Upper lobe of left lung (tissue), 6 donors: Measurements from ENCODE around the gene FAM47E. TPM values are rescaled to one million over a fixed set of nuclear protein-coding genes. Genes with fewer than 3 reads are reported as not detected.

Source experiments
- ATAC-seq, 2 donors: fragments of 200-7000 bp; cut with Tn5 transposase; one replicate each; pipeline ENCODE4 v1.9.1; 2022; ENCODE audit warnings: mild to moderate bottlenecking in 2 of 2, moderate library complexity in 2 of 2; ENCODE audit not compliant: low FRiP score in 2 of 2
- DNase-seq, 2 donors: peaks; one replicate each; pipeline ENCODE4 v3.0.0-alpha.2; 2019 to 2020
- H3K27ac ChIP-seq, 4 donors: fragments of 200-600 bp; sonication (generic); one replicate each; pipeline ENCODE4 v1.5.1; 2016 to 2019
- H3K27me3 ChIP-seq, 4 donors: fragments of 200-600 bp; sonication (generic); one replicate each; pipeline ENCODE4 v1.5.1; 2017 to 2019
- H3K36me3 ChIP-seq, 4 donors: fragments of 200-600 bp; sonication (generic); one replicate each; pipeline ENCODE4 v1.5.1; 2016 to 2019
- H3K4me1 ChIP-seq, 4 donors: fragments of 200-600 bp; sonication (generic); one replicate each; pipeline ENCODE4 v1.5.1; 2018 to 2019
- H3K4me3 ChIP-seq, 4 donors: fragments of 200-600 bp; sonication (generic); one replicate each; pipeline ENCODE4 v1.5.1; 2017 to 2019; ENCODE audit warnings: mild to moderate bottlenecking in 2 of 4, moderate library complexity in 1 of 4
- H3K9me3 ChIP-seq, 4 donors: fragments of 200-600 bp; sonication (generic); one replicate each; pipeline ENCODE4 v1.5.1; 2018 to 2019
- EP300 ChIP-seq, 4 donors: sonication (generic); formaldehyde crosslinking; IDR thresholded peaks; one replicate each; pipeline ENCODE4 v1.5.1; 2017; ENCODE audit warnings: antibody characterized with exemption in 4 of 4, control low read depth in 2 of 4
- POLR2A ChIP-seq, 4 donors: fragments of 450-650 bp; IDR thresholded peaks; one replicate each; pipeline ENCODE4 v1.5.1; 2016 to 2017; ENCODE audit warnings: antibody characterized with exemption in 4 of 4, mild to moderate bottlenecking in 2 of 4
- POLR2AphosphoS5 ChIP-seq, 2 donors: sonication (generic); formaldehyde crosslinking; IDR thresholded peaks; one replicate each; pipeline ENCODE4 v1.5.1; 2017; ENCODE audit warnings: antibody characterized with exemption in 2 of 2
- WGBS, 2 donors: methylation state at CpG; one replicate each; pipeline ENCODE4 v1.1.5; 2017 to 2018; 5-methylcytosine and 5-hydroxymethylcytosine counted together
- total RNA-seq, 6 donors: library from RNA; depleted of rRNA in 4 of 6; stranded (reverse); fragments of >200 nt in 4 of 6; gene quantifications; one replicate each; pipeline versions ENCODE4 v1.1.0 to v1.2.1, GENCODE V29; 2016 to 2021
- TF ChIP-seq, protein P1 (sequence below), 6 experiments: fragments of 450-650 bp in 4 of 6; fragments of 200-600 bp in 2 of 6; sonication (generic) in 2 of 6; IDR thresholded peaks; one replicate each; pipeline ENCODE4 v1.5.1; 2016 to 2019; ENCODE audit warnings: antibody characterized with exemption in 6 of 6
- donor health status: DM: no; HTN: no; CAD: no; lungs with moderate emphysema.
- donor health status: DM: no; HTN: yes; CAD: no; lungs with severe emphysema.

FAM47E gene
- total RNA-seq, 6 donors from 2014 or later: 4.0 to 17.5 (median 6.5) TPM

DNA sequence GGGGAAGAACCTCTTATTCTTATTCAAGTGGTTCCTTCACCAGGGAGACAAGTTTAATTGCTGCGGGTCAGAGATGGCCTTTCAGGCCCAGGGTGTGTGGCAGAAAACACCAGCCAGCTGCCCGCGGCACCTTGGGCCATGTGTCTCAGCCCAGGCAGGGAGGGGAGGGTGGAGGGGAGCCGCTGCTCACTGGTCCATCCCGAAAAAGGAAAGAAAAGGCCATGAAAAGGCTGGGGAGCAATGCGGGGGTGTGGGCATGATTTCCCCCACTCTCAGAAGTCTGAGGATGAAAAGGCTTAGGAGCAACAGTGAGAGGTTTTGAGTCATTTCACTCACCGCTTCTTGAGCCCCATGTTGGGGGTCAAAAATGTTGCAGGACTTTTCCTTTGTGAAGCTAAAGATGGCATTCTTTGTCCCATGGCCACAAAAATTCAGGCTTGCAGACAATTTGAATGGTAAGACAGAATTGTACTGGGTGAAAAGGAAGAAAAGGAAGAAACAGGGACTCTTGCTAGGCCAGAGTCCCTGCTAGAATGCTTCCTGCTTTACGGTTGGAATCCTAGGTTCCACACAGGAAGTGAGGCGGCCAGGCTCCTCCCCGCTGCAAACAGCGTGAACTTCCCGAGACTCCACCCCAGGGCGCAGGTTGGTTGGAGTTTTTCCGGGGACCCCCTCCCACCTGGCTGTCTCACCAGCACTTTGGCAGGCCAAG is 17.4 kb upstream of the FAM47E start:
- peak; percentile 35 to 53 for DNase-seq
- WGBS, 2 donors: 69 to 77% methylated on average over 14 of the region's 14 CpGs
- peak; percentile 17 to 75 for ATAC-seq
- H3K27me3 ChIP-seq: no peaks in the 10 kb centered on the region
- H3K4me1 ChIP-seq: peaks cover 0 to 9% (median 5%) of the 10 kb centered on the region in 4 donors
- H3K4me3 ChIP-seq: peak overlapping the region in 3 of 4 donors; percentile 3 to 36 (median 35)
- no peaks in the 10 kb centered on the region for H3K36me3 ChIP-seq
- H3K9me3 ChIP-seq: no peaks in the 10 kb centered on the region
- peak overlapping the region in 3 of 4 donors; percentile 4 to 30 (median 18) for H3K27ac ChIP-seq
- peak in 1 of 4 donors; percentile 19 for TF ChIP-seq POLR2A (IDR thresholded peaks at IDR 0.05)
- TF ChIP-seq, protein P1, sequence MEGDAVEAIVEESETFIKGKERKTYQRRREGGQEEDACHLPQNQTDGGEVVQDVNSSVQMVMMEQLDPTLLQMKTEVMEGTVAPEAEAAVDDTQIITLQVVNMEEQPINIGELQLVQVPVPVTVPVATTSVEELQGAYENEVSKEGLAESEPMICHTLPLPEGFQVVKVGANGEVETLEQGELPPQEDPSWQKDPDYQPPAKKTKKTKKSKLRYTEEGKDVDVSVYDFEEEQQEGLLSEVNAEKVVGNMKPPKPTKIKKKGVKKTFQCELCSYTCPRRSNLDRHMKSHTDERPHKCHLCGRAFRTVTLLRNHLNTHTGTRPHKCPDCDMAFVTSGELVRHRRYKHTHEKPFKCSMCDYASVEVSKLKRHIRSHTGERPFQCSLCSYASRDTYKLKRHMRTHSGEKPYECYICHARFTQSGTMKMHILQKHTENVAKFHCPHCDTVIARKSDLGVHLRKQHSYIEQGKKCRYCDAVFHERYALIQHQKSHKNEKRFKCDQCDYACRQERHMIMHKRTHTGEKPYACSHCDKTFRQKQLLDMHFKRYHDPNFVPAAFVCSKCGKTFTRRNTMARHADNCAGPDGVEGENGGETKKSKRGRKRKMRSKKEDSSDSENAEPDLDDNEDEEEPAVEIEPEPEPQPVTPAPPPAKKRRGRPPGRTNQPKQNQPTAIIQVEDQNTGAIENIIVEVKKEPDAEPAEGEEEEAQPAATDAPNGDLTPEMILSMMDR (IDR thresholded peaks at IDR 0.05): no peak

DNA sequence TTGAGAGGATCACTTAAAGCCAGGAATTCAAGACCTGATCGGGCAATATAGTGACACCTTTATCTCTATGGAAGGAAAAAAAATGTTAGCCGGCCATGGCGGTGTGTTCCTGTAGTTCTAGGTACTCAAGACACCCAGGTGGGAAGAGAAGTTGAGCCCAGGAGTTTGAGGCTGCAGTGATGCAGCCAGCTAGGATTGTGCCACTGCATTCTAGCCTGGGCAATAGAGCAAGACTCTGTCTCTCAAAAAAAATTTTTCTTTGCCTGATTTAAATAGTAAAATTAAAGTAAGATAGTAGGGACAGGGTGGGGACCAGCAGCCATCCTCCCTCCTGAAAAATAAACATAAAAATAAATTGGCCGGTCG is 16.9 kb upstream of the FAM47E start:
- peaks cover 0 to 3% (median under 1%) of the 10 kb centered on the region in 4 donors for H3K9me3 ChIP-seq
- DNase-seq: no peak
- H3K27me3 ChIP-seq: no peaks in the 10 kb centered on the region
- peaks cover 0 to 9% (median 5%) of the 10 kb centered on the region in 4 donors for H3K4me1 ChIP-seq
- WGBS, 2 donors: 83 to 99% methylated on average over 5 of the region's 5 CpGs
- peak overlapping the region in 1 of 4 donors; percentile 30 for H3K27ac ChIP-seq
- peak overlapping the region in 1 of 4 donors; percentile 36 for H3K4me3 ChIP-seq
- no peaks in the 10 kb centered on the region for H3K36me3 ChIP-seq
- TF ChIP-seq EP300 (IDR thresholded peaks at IDR 0.05) (no peak), POLR2A (IDR thresholded peaks at IDR 0.05) (peak in 1 of 4 donors; percentile 1)
- no peak for ATAC-seq

DNA sequence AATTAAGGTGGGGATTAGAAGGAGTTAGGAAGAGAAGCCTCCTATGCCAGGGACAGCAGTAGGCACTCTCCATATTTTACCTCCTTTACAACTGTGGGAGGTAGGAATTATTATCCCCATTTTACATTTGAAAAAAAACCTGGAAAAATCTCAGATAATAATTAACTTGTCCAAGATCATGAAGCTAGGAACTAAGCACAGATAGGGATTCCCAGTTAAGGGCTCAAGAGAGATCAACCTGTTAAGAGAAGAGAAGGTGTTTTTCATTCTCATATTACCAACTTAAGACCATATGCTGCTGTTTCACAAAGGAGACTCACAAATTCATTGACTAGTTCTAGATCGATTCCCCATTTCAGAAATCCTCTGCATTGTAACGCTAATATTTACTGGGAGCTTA is 16.1 kb upstream of the FAM47E start:
- no peak for ATAC-seq
- H3K4me1 ChIP-seq: peaks cover 0 to 9% (median 5%) of the 10 kb centered on the region in 4 donors
- DNase-seq: no peak
- 79 to 90% methylated on average over 2 of the region's 2 CpGs for WGBS, 2 donors
- TF ChIP-seq POLR2AphosphoS5 (IDR thresholded peaks at IDR 0.05) (no peak), POLR2A (IDR thresholded peaks at IDR 0.05) (no peak), EP300 (IDR thresholded peaks at IDR 0.05) (no peak)
- TF ChIP-seq, protein P1 (IDR thresholded peaks at IDR 0.05): no peak
- no peaks in the 10 kb centered on the region for H3K27me3 ChIP-seq
- no peaks in the 10 kb centered on the region for H3K36me3 ChIP-seq
- H3K4me3 ChIP-seq: no peak overlapping the region
- H3K9me3 ChIP-seq: peaks cover 0 to 10% (median 7%) of the 10 kb centered on the region in 4 donors
- H3K27ac ChIP-seq: peak overlapping the region in 2 of 4 donors; percentile 27 to 40

DNA sequence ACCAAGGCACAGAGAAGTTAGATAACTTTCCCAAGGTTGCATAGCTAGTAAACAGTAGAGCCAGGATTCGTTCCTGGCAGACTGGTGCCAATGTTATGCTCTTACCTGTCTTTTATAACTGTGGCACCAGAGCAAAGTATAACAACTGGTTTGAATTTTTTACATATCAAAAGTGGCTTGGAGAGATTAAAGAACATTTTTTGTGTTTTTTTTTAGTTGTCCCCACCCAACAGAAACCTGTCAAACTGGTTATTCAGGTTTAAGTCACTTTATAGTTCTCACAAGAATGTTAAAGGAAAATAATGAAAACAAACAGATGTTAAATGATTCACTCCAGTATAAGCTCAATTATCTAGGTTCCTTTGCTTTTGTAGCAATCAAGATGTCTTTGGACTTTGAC is 15.6 kb upstream of the FAM47E start:
- Histone ChIP-seq H3K9me3 (peaks cover 0 to 10% (median 8%) of the 10 kb centered on the region in 4 donors), H3K4me3 (no peak overlapping the region), H3K27ac (peak overlapping the region in 2 of 4 donors; percentile 27 to 40), H3K36me3 (no peaks in the 10 kb centered on the region), H3K27me3 (no peaks in the 10 kb centered on the region), H3K4me1 (peaks cover 0 to 9% (median 5%) of the 10 kb centered on the region in 4 donors)
- ATAC-seq (peak; percentile 38 to 57), DNase-seq (no peak)
- 38 to 65% methylated on average over 1 of the region's 1 CpG for WGBS, 2 donors
- TF ChIP-seq POLR2A (IDR thresholded peaks at IDR 0.05) (no peak), POLR2AphosphoS5 (IDR thresholded peaks at IDR 0.05) (no peak), EP300 (IDR thresholded peaks at IDR 0.05) (no peak)
- TF ChIP-seq, protein P1 (IDR thresholded peaks at IDR 0.05): no peak

DNA sequence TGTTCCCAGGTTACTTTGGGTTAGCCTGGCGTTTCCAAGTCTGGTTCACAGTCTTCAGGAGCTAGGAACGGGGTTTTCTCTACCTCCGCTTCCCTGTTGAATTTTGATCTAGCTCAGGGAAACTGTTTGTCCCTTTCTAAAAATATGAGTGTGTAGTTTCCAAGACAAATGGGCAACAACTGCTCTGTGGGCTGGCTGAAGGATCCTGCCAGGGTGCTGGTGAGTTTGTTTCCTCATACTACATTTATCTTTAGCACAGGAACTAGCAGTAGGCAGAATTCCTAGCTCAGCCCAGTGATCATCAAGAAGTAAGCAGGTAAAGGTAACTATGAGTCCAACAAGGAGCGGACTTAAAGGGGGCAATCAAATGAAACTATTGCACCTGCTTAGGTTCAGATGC is 13.3 kb upstream of the FAM47E start:
- ATAC-seq (no peak), DNase-seq (no peak)
- Histone ChIP-seq H3K27me3 (no peaks in the 10 kb centered on the region), H3K4me3 (no peak overlapping the region), H3K36me3 (no peaks in the 10 kb centered on the region), H3K4me1 (peaks cover 0 to 5% (median 1%) of the 10 kb centered on the region in 4 donors), H3K27ac (no peak overlapping the region), H3K9me3 (peaks cover 0 to 10% (median 8%) of the 10 kb centered on the region in 4 donors)
- TF ChIP-seq POLR2A (IDR thresholded peaks at IDR 0.05) (no peak), POLR2AphosphoS5 (IDR thresholded peaks at IDR 0.05) (no peak), EP300 (IDR thresholded peaks at IDR 0.05) (no peak)
- TF ChIP-seq, protein P1 (IDR thresholded peaks at IDR 0.05): no peak
- 91 to 95% methylated on average over 4 of the region's 4 CpGs for WGBS, 2 donors
